Stimulated activated naive B cell treated with anti-CD40 and anti-IgM and Interleukin-4, amounts not matched to agents 10 μg/mL and 1 μg/mL and 100 μg/mL, for 72 hours (primary cell): ENCODE results near the gene TXNRD3.
"Not testable (repeated sequence)": the region's sequence is repeated elsewhere in the genome, so short reads cannot be mapped to it uniquely, and the experiment has no call there.

ENCODE experiments used
- ATAC-seq, 2 donors: fragments of 150-1000 bp; cut with Tn5 transposase; replicated peaks; 2 replicates each; pipeline ENCODE4 v1.10.0; 2021; ENCODE audit warnings: moderate library complexity in 1 of 2
- DNase-seq: peaks from one replicate; pipeline ENCODE4 v3.0.0; 2021
- H3K27ac Mint-ChIP-seq: one replicate; pipeline ENCODE4 v1.8.0; 2022; ENCODE audit warnings: mild to moderate bottlenecking, mixed read lengths
- H3K27me3 Mint-ChIP-seq, 2 donors: one replicate each; pipeline ENCODE4 v1.8.0; 2022; ENCODE audit warnings: mixed read lengths in 2 of 2
- H3K36me3 Mint-ChIP-seq, 2 donors: one replicate each; pipeline ENCODE4 v1.8.0; 2022; ENCODE audit warnings: mixed read lengths in 2 of 2, mild to moderate bottlenecking in 1 of 2
- H3K4me1 Mint-ChIP-seq, 2 donors: one replicate each; pipeline ENCODE4 v1.8.0; 2022; ENCODE audit warnings: mixed read lengths in 2 of 2, mild to moderate bottlenecking in 1 of 2
- H3K4me3 Mint-ChIP-seq, 2 donors: one replicate each; pipeline ENCODE4 v1.8.0; 2022; ENCODE audit warnings: mild to moderate bottlenecking in 2 of 2, mixed read lengths in 2 of 2, moderate library complexity in 1 of 2
- H3K9me3 Mint-ChIP-seq, 2 donors: one replicate each; pipeline ENCODE4 v1.8.0; 2022; ENCODE audit warnings: mixed read lengths in 2 of 2, mild to moderate bottlenecking in 1 of 2

TXNRD3 gene

GRCh38 chr3:126613479-126614188 lies 41.3 kb downstream of the TXNRD3 start:
- H3K27me3 Mint-ChIP-seq, result no peaks in the 10 kb centered on the region
- H3K27ac Mint-ChIP-seq, result no peak overlapping the region
- no peak for DNase-seq
- ATAC-seq, result no peak
- no peak overlapping the region for H3K4me3 Mint-ChIP-seq
- no peaks in the 10 kb centered on the region for H3K9me3 Mint-ChIP-seq
- H3K36me3 Mint-ChIP-seq, result peaks cover 3% of the 10 kb centered on the region in 2 donors
- H3K4me1 Mint-ChIP-seq, result no peaks in the 10 kb centered on the region

DNA sequence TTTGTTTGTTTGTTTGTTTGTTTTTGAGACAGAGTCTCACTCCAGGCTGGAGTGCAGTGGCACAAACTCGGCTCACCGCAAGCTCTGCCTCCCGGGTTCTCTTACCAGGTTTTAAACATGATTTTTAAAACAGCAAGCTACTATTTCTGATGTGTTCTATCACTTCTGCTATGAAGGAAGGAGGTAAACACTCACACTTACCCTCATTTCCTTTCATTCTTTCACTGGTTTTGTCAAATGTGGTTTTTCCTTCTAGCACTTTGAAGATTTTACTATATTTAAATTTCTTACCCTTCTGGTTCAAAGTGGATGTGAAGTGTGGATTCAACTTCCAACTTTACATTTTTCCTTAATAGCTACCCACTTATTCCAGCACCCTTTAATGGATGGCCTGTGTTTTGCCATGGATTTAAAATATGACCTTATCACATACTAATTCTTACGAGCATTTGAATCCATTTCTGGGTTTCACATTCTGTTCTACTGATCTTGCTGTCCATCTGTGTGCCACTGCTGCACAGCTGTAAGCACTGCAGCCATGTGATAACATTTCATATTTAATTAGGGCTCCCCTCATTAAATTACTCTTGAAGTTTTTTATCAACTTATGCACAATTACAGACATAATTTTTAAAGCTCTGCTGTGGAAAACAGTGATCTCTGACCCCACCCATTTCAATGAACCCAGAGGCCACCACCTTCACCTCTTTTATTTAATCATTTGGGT lies 42.3 kb downstream of the TXNRD3 start:
- Mint-ChIP-seq H3K9me3 (no peaks in the 10 kb centered on the region), H3K27ac (no peak overlapping the region), H3K36me3 (peaks cover 1 to 3% of the 10 kb centered on the region in 2 donors), H3K4me3 (no peak overlapping the region), H3K4me1 (no peaks in the 10 kb centered on the region), H3K27me3 (no peaks in the 10 kb centered on the region)
- ATAC-seq (no peak), DNase-seq (no peak)

DNA sequence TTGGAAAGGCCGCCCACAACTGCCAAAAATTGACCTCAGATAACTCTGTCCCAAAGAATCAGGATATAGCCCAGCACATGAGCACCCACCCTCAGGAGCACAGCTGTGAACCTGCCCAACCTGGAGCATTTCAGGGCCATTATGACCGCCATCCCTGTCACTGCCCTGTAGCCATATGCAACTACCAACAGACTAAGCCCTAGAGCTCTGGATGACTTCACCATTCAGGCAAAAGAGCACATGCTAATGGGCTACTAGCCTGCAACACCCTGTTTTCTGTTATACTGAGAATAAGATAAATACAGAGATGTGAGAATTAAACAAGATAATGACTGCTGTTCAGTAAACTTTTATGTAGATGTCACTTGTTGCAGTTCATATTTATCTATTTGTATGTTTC lies 45.0 kb downstream of the TXNRD3 start:
- H3K4me3 Mint-ChIP-seq, result no peak overlapping the region
- no peak for DNase-seq
- no peaks in the 10 kb centered on the region for H3K4me1 Mint-ChIP-seq
- no peak for ATAC-seq
- H3K36me3 Mint-ChIP-seq, result peaks cover 0 to 3% of the 10 kb centered on the region in 2 donors
- no peaks in the 10 kb centered on the region for H3K27me3 Mint-ChIP-seq
- no peak overlapping the region for H3K27ac Mint-ChIP-seq
- no peaks in the 10 kb centered on the region for H3K9me3 Mint-ChIP-seq

GRCh38 chr3:126607214-126607908 lies 47.6 kb downstream of the TXNRD3 start:
- ATAC-seq (no peak), DNase-seq (no peak)
- Mint-ChIP-seq H3K4me3 (no peak overlapping the region), H3K4me1 (no peaks in the 10 kb centered on the region), H3K27ac (no peak overlapping the region), H3K36me3 (peaks cover 0 to 3% of the 10 kb centered on the region in 2 donors), H3K27me3 (no peaks in the 10 kb centered on the region), H3K9me3 (no peaks in the 10 kb centered on the region)

- Mint-ChIP-seq H3K4me3 (no peak overlapping the region), H3K4me1 (no peaks in the 10 kb centered on the region), H3K9me3 (no peaks in the 10 kb centered on the region), H3K36me3 (peaks cover 0 to 3% of the 10 kb centered on the region in 2 donors), H3K27ac (no peak overlapping the region), H3K27me3 (no peaks in the 10 kb centered on the region)
- DNase-seq, result no peak
- no peak for ATAC-seq
These were observed 48.9 kb downstream of the TXNRD3 start for GRCh38 chr3:126606001-126606400.

DNA sequence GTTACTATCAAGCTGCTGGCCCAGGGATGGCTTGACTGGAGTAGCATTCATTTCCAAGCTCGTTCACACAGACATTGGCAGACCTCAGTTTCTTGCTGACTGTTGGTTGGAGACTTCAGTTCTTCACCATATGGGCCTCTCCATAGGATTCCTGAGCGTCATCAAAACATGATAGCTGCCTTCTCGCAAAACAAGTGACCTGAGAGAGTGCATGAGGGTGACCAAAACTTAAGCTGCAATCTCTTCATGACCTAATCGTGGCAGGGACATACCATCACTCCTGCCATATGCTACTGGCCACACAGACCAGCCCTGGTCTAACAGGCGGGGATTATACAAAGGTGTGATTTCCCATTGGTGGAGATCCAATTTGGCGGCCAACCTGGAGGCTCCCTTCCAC lies 50.2 kb downstream of the TXNRD3 start:
- Mint-ChIP-seq H3K27me3 (no peaks in the 10 kb centered on the region), H3K9me3 (no peaks in the 10 kb centered on the region), H3K36me3 (peaks cover 0 to 3% of the 10 kb centered on the region in 2 donors), H3K27ac (no peak overlapping the region), H3K4me3 (no peak overlapping the region), H3K4me1 (no peaks in the 10 kb centered on the region)
- ATAC-seq (no peak), DNase-seq (no peak)

DNA sequence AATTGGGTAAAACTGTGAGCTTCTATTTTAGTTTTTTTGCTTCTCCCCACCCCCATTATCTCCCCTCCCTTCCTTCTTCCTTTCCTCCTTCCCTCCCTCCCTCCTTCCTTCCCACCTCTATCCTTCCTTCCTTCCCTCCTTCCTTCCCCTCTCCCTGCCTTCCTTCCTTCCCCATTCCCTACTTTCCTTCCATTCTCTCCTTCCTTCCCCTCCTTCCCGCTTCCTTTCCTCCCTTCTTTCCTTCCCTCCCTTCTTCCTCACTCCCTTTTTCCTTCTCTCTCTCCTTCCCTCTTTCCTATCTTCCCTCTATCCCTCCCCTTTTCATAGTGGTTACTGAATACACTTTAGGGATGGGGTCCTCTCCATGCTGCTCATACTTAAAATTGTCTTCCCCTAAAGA lies 55.8 kb downstream of the TXNRD3 start:
- Mint-ChIP-seq H3K4me1 (no peaks in the 10 kb centered on the region), H3K4me3 (no peak overlapping the region), H3K36me3 (peaks cover 0 to 3% of the 10 kb centered on the region in 2 donors), H3K9me3 (peaks cover 0 to 4% of the 10 kb centered on the region in 2 donors), H3K27ac (no peak overlapping the region), H3K27me3 (peaks cover 0 to 6% of the 10 kb centered on the region in 2 donors)
- DNase-seq (no peak), ATAC-seq (no peak)

GRCh38 chr3:126595479-126595878 lies 59.4 kb downstream of the TXNRD3 start:
- H3K9me3 Mint-ChIP-seq, DNase-seq, H3K4me3 Mint-ChIP-seq, H3K36me3 Mint-ChIP-seq, ATAC-seq, H3K4me1 Mint-ChIP-seq, H3K27ac Mint-ChIP-seq: not testable (repeated sequence)
- peaks cover 12% of the 10 kb centered on the region in 2 donors for H3K27me3 Mint-ChIP-seq

GRCh38 chr3:126591515-126591914 lies 63.4 kb downstream of the TXNRD3 start:
- Mint-ChIP-seq H3K27me3 (peaks cover 6 to 14% of the 10 kb centered on the region in 2 donors), H3K9me3 (peaks cover 3 to 11% of the 10 kb centered on the region in 2 donors)
- not testable (repeated sequence) for DNase-seq, ATAC-seq, H3K27ac Mint-ChIP-seq, H3K36me3 Mint-ChIP-seq, H3K4me1 Mint-ChIP-seq, H3K4me3 Mint-ChIP-seq

DNA sequence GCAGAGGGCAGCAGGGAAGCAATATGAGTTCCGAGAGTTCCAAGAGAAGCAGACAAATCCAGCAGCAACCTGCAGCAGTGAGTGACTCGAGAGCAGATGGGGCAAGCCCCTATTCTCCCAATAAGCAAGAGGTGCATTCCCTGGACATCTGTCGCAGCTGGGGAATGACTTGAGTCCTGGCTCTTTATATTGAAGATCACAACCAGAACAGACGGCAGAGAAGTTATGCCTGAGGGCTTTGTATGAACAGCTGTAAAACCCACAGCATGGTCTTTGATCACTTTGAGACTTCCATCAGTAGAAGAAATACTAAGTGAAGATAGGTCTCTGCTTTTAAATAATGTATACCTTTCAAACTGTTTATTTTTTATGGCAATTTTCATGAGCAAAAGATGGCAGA lies 72.6 kb downstream of the TXNRD3 start:
- ATAC-seq (no peak), DNase-seq (no peak)
- Mint-ChIP-seq H3K27me3 (peaks cover 5 to 6% of the 10 kb centered on the region in 2 donors), H3K4me3 (no peak overlapping the region), H3K36me3 (no peaks in the 10 kb centered on the region), H3K4me1 (peaks cover under 1 to 2% of the 10 kb centered on the region in 2 donors), H3K9me3 (peaks cover 0 to 4% of the 10 kb centered on the region in 2 donors), H3K27ac (no peak overlapping the region)

- ATAC-seq (no peak), DNase-seq (no peak)
- H3K4me3 Mint-ChIP-seq, result no peak overlapping the region
- peaks cover 6 to 8% of the 10 kb centered on the region in 2 donors for H3K27me3 Mint-ChIP-seq
- no peaks in the 10 kb centered on the region for H3K9me3 Mint-ChIP-seq
- H3K4me1 Mint-ChIP-seq, result peaks cover 2 to 6% of the 10 kb centered on the region in 2 donors
- no peak overlapping the region for H3K27ac Mint-ChIP-seq
- H3K36me3 Mint-ChIP-seq, result no peaks in the 10 kb centered on the region
These were observed 73.4 kb downstream of the TXNRD3 start for GRCh38 chr3:126581569-126581968.

- peaks cover 6 to 8% of the 10 kb centered on the region in 2 donors for H3K27me3 Mint-ChIP-seq
- H3K4me3 Mint-ChIP-seq, result no peak overlapping the region
- no peaks in the 10 kb centered on the region for H3K9me3 Mint-ChIP-seq
- peaks cover 2 to 6% of the 10 kb centered on the region in 2 donors for H3K4me1 Mint-ChIP-seq
- ATAC-seq (no peak), DNase-seq (no peak)
- H3K36me3 Mint-ChIP-seq, result no peaks in the 10 kb centered on the region
- no peak overlapping the region for H3K27ac Mint-ChIP-seq
These were observed 74.2 kb downstream of the TXNRD3 start for GRCh38 chr3:126580746-126581145.

- DNase-seq (no peak), ATAC-seq (no peak)
- H3K4me1 Mint-ChIP-seq, result peaks cover 2 to 6% of the 10 kb centered on the region in 2 donors
- H3K9me3 Mint-ChIP-seq, result no peaks in the 10 kb centered on the region
- H3K36me3 Mint-ChIP-seq, result no peaks in the 10 kb centered on the region
- H3K27me3 Mint-ChIP-seq, result peaks cover 6 to 8% of the 10 kb centered on the region in 2 donors
- no peak overlapping the region for H3K4me3 Mint-ChIP-seq
- H3K27ac Mint-ChIP-seq, result no peak overlapping the region
These were observed 76.2 kb downstream of the TXNRD3 start for GRCh38 chr3:126578702-126579101.

GRCh38 chr3:126577261-126577660 lies 77.7 kb downstream of the TXNRD3 start:
- DNase-seq (no peak), ATAC-seq (no peak)
- Mint-ChIP-seq H3K9me3 (no peaks in the 10 kb centered on the region), H3K27me3 (peaks cover 6 to 8% of the 10 kb centered on the region in 2 donors), H3K27ac (no peak overlapping the region), H3K4me1 (peaks cover 2 to 6% of the 10 kb centered on the region in 2 donors), H3K4me3 (no peak overlapping the region), H3K36me3 (no peaks in the 10 kb centered on the region)
